HepG2 (cell line): ENCODE results near the gene CSNK1E. TPM values are rescaled to one million over a fixed set of nuclear protein-coding genes. Genes with fewer than 3 reads are reported as not detected.

Experiments used
- ATAC-seq: fragments of 200-7000 bp; cut with Tn5 transposase; 3 replicates; pipeline ENCODE4 v1.9.1; 2020; ENCODE audit warnings: mild to moderate bottlenecking, moderate library complexity
- BruUV-seq: library from RNA; stranded (reverse); fragments of 400-500 nt; replicated peaks from 2 replicates; lab custom pipeline; 2021; lab: Mats Ljungman, UMichigan
- CTCF ChIA-PET: fragments of 300-600 bp; formaldehyde crosslinking; extraction: SDS; loops from one replicate; lab custom pipeline; 2021; ENCODE audit warnings: low total read pairs, inconsistent platforms, low intra/inter-chr PET ratio; lab: Yijun Ruan, JAX
- POLR2A ChIA-PET: fragments of 350-600 bp; sonication (Branson Sonifier 250); formaldehyde crosslinking; loops from one replicate; lab custom pipeline; 2020; ENCODE audit warnings: antibody characterized with exemption, inconsistent platforms; lab: Yijun Ruan, JAX
- DNase-seq: peaks from one replicate; pipeline ENCODE4 v3.0.0-alpha.2; 2015; ENCODE audit warnings: low spot score
- FAIRE-seq: peaks from 3 replicates; lab custom pipeline; 2011; peaks lifted over from hg19 to GRCh38; lab: Jason Lieb, UNC
- H2AFZ ChIP-seq: one replicate; pipeline ENCODE4 v1.6.1; 2011; ENCODE audit warnings: low read length, inconsistent platforms
- H3K27ac ChIP-seq: fragments of 300-600 bp; 3 replicates; pipeline ENCODE4 v1.8.0; 2011; ENCODE audit warnings: mixed run types, mild to moderate bottlenecking, mixed read lengths, low read length, inconsistent platforms; ENCODE audit not compliant: insufficient read depth; ENCODE audit errors: extremely low read length
- H3K27me3 ChIP-seq, 2 experiments: fragments of 200-600 bp in 1 of 2; 2 replicates in 1 of 2; 3 replicates in 1 of 2; pipeline versions ENCODE4 v1.6.0 to v1.8.0; 2011; ENCODE audit warnings: low read length in 2 of 2, mild to moderate bottlenecking in 2 of 2, moderate library complexity in 2 of 2, inconsistent platforms in 1 of 2; ENCODE audit not compliant: insufficient read depth in 2 of 2, control insufficient read depth in 1 of 2
- H3K36me3 ChIP-seq, 2 experiments: fragments of 200-600 bp in 1 of 2; replicated peaks in 1 of 2; 2 replicates in 1 of 2; 3 replicates in 1 of 2; pipeline versions ENCODE4 v1.5.1 to v1.8.0; 2011; ENCODE audit warnings: low read length in 2 of 2, inconsistent platforms in 1 of 2; ENCODE audit not compliant: insufficient read depth in 2 of 2, control insufficient read depth in 1 of 2
- H3K4me1 ChIP-seq: 2 replicates; pipeline ENCODE4 v1.5.1; 2012; ENCODE audit warnings: low read length, inconsistent platforms; ENCODE audit not compliant: insufficient read depth
- H3K4me2 ChIP-seq: 2 replicates; pipeline ENCODE4 v1.6.0; 2011; ENCODE audit warnings: low read depth, low read length, inconsistent platforms
- H3K4me3 ChIP-seq, 3 experiments: fragments of 200-600 bp in 1 of 3; sonication (generic), shearing (Covaris generic) in 1 of 3; replicated peaks in 1 of 3; 2 replicates each; pipeline ENCODE4 v1.5.1; 2011 to 2016; ENCODE audit warnings: low read length in 3 of 3, inconsistent platforms in 2 of 3, low read depth in 2 of 3, mild to moderate bottlenecking in 2 of 3, control low read depth in 1 of 3, mixed read lengths in 1 of 3; ENCODE audit not compliant: insufficient read depth in 1 of 3
- H3K79me2 ChIP-seq: one replicate; pipeline ENCODE4 v1.6.1; 2011; ENCODE audit warnings: low read length, inconsistent platforms; ENCODE audit not compliant: insufficient read depth
- H3K9ac ChIP-seq: 2 replicates; pipeline ENCODE4 v1.6.0; 2011; ENCODE audit warnings: mild to moderate bottlenecking, low read depth, low read length, inconsistent platforms; ENCODE audit not compliant: insufficient read depth
- H3K9me3 ChIP-seq: 2 replicates; pipeline ENCODE4 v1.5.1; 2012; ENCODE audit warnings: mild to moderate bottlenecking, low read length
- H4K20me1 ChIP-seq: 2 replicates; pipeline ENCODE4 v1.6.0; 2011; ENCODE audit warnings: inconsistent platforms, mild to moderate bottlenecking, low read length, moderate library complexity; ENCODE audit not compliant: insufficient read depth
- BHLHE40 ChIP-seq: IDR thresholded peaks from 2 replicates; pipeline ENCODE4 v1.6.1; 2011; ENCODE audit warnings: low read length, improper control_type of control experiment
- CBX1 ChIP-seq: IDR thresholded peaks from one replicate; pipeline ENCODE4 v1.6.1; 2016; ENCODE audit warnings: antibody characterized with exemption, low read depth
- CENPT ChIP-seq: sonication (generic); formaldehyde crosslinking; IDR thresholded peaks from 2 replicates; pipeline ENCODE4 v1.8.0; 2022; ENCODE audit warnings: low read depth, mild to moderate bottlenecking, moderate library complexity, missing genetic modification reagents
- FOXA3 ChIP-seq: IDR thresholded peaks from 2 replicates; pipeline ENCODE4 v1.6.1; 2016; ENCODE audit warnings: missing genetic modification reagents, missing compliant biosample characterization
- NBN ChIP-seq: fragments of 450-650 bp; conservative IDR thresholded peaks from 2 replicates; pipeline ENCODE4 v1.6.1; 2017
- NCOA1 ChIP-seq: sonication (generic); formaldehyde crosslinking; IDR thresholded peaks from 2 replicates; pipeline ENCODE4 v1.9.0; 2021; ENCODE audit warnings: missing genetic modification reagents
- SMARCE1 ChIP-seq: fragments of 450-650 bp; IDR thresholded peaks from 2 replicates; pipeline ENCODE4 v1.6.1; 2017; ENCODE audit warnings: borderline replicate concordance
- STAT5B ChIP-seq: sonication (generic); formaldehyde crosslinking; IDR thresholded peaks from 2 replicates; pipeline ENCODE4 v1.4.0; 2020; ENCODE audit warnings: missing genetic modification reagents
- TCF7L2 ChIP-seq: IDR thresholded peaks from 2 replicates; pipeline ENCODE4 v1.6.1; 2011; ENCODE audit warnings: mild to moderate bottlenecking, low read depth, low read length, moderate library complexity
- THAP9 ChIP-seq: sonication (generic); formaldehyde crosslinking; IDR thresholded peaks from 2 replicates; pipeline ENCODE4; 2020; ENCODE audit warnings: missing genetic modification reagents, mild to moderate bottlenecking, borderline replicate concordance
- ZBTB33 ChIP-seq: sonication (generic); formaldehyde crosslinking; IDR thresholded peaks from 2 replicates; pipeline ENCODE4 v1.4.0; 2020; ENCODE audit warnings: missing genetic modification reagents
- WGBS: methylation state at CpG from one replicate; pipeline ENCODE4 v1.1.6; 2017; ENCODE audit warnings: low lambda C conversion rate; 5-methylcytosine and 5-hydroxymethylcytosine counted together
- in situ Hi-C: cut with HindIII; loops from 2 replicates; pipeline ENCODE4 v1.10.0; 2017; ENCODE audit warnings: low pct_unique_long_range_greater_than_20kb; ENCODE audit not compliant: extremely low pct_ligation_motif_present
- intact Hi-C: fragments of 100-400 bp; cut with micrococcal nuclease; formaldehyde crosslinking; loops from one replicate; pipeline ENCODE4 v1.10.0; 2022; ENCODE audit not compliant: unreplicated experiment
- polyA plus RNA-seq, 8 experiments: library from polyadenylated mRNA; depleted of rRNA in 3 of 8; stranded (reverse) in 7 of 8; unstranded in 1 of 8; fragments of >200 nt; fragmentation: Illumina TruSeq in 4 of 8; extraction: Trizol in 4 of 8; gene quantifications; 2 replicates each; pipeline versions ENCODE4 v1.2.1 to v1.2.3, GENCODE V29; 2011 to 2016; ENCODE audit warnings: low read depth in 4 of 8, missing spikeins in 1 of 8, mixed read lengths in 1 of 8; ENCODE audit not compliant: insufficient read depth in 1 of 8
- total RNA-seq, 5 experiments: library from RNA; depleted of rRNA; stranded (reverse); fragments of >200 nt; fragmentation: Illumina TruSeq; extraction: Trizol; gene quantifications; 2 replicates each; pipeline ENCODE4 v1.2.3, GENCODE V29; 2016; ENCODE audit warnings: low read depth in 1 of 5
- TF ChIP-seq, protein P1 (sequence below): IDR thresholded peaks from 2 replicates; pipeline ENCODE4 v1.4.0; 2020; ENCODE audit warnings: mild to moderate bottlenecking, missing genetic modification reagents

The CSNK1E gene
- total and polyA plus RNA-seq, 2 of the 13 experiments (the other 11 are each of a cell fraction or from before 2014, with no cell fraction given), result 34.7 to 129 TPM

- peak; percentile 5 for TF ChIP-seq CBX1
- no peak for TF ChIP-seq BHLHE40
- TF ChIP-seq NCOA1, result no peak
- no peak for TF ChIP-seq SMARCE1
- TF ChIP-seq CENPT (CRISPR knock-in tag), result no peak
- TF ChIP-seq, protein P1, sequence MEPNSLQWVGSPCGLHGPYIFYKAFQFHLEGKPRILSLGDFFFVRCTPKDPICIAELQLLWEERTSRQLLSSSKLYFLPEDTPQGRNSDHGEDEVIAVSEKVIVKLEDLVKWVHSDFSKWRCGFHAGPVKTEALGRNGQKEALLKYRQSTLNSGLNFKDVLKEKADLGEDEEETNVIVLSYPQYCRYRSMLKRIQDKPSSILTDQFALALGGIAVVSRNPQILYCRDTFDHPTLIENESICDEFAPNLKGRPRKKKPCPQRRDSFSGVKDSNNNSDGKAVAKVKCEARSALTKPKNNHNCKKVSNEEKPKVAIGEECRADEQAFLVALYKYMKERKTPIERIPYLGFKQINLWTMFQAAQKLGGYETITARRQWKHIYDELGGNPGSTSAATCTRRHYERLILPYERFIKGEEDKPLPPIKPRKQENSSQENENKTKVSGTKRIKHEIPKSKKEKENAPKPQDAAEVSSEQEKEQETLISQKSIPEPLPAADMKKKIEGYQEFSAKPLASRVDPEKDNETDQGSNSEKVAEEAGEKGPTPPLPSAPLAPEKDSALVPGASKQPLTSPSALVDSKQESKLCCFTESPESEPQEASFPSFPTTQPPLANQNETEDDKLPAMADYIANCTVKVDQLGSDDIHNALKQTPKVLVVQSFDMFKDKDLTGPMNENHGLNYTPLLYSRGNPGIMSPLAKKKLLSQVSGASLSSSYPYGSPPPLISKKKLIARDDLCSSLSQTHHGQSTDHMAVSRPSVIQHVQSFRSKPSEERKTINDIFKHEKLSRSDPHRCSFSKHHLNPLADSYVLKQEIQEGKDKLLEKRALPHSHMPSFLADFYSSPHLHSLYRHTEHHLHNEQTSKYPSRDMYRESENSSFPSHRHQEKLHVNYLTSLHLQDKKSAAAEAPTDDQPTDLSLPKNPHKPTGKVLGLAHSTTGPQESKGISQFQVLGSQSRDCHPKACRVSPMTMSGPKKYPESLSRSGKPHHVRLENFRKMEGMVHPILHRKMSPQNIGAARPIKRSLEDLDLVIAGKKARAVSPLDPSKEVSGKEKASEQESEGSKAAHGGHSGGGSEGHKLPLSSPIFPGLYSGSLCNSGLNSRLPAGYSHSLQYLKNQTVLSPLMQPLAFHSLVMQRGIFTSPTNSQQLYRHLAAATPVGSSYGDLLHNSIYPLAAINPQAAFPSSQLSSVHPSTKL, result no peak
- TF ChIP-seq NBN, result no peak
- TF ChIP-seq STAT5B, result no peak
Measured at GRCh38 chr22:38284042-38284402, 33.2 kb downstream of the CSNK1E start (continued).

DNA sequence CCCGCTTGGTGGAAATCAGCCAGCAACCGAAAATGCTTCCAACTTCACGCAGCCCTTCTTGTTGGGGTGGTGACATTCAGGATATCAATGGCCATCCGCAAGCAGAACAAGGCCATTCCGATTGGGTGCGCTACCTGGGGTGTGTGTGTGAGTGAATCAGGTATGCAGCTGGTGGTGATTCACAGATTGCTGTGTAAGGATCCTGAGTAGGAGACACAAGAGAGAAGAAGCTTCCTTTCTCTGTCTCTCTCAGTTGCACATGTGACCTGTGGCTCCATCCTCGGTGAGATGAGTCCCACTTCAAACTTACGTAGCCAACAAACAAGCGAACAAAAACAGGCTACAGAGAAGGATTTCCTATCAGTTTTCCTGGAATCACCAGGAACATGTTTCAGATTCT, 34.8 kb downstream of the CSNK1E start:
- ChIA-PET CTCF (no interaction called here), POLR2A (interaction anchor here (1.1 to 1.8 kb wide), 5 partner anchors 8 to 173 kb away, joined by 3 to 10 read pairs (median 4); partner anchors contain the start of gene BAIAP2L2)
- in situ Hi-C loops, result no loop called here
- peak overlapping the region in 2 of 3 experiments; percentile 12 to 46; a peak in 2 of 6 replicates for H3K4me3 ChIP-seq
- H3K9me3 ChIP-seq, result no peaks in the 10 kb centered on the region
- intact Hi-C loops, result no loop called here
- no peaks in the 10 kb centered on the region for H3K79me2 ChIP-seq
- no peaks in the 10 kb centered on the region for H3K36me3 ChIP-seq
- H2AFZ ChIP-seq, result no peak overlapping the region
- peaks cover 54% of the 10 kb centered on the region for H3K4me1 ChIP-seq
- H3K4me2 ChIP-seq, result peak overlapping the region; percentile 73
- H3K9ac ChIP-seq, result peak overlapping the region; percentile 47
- ATAC-seq (no peak), FAIRE-seq (no peak), DNase-seq (no peak)
- no peaks in the 10 kb centered on the region for H4K20me1 ChIP-seq
- H3K27ac ChIP-seq, result peak overlapping the region; percentile 79
- 33% methylated on average over 7 of the region's 9 CpGs for WGBS
- no TSS peak for BruUV-seq
- H3K27me3 ChIP-seq, result no peaks in the 10 kb centered on the region
- TF ChIP-seq ZBTB33 (CRISPR knock-in tag) (peak; percentile 81), TCF7L2 (no peak), THAP9 (CRISPR knock-in tag) (0 out of 2 replicates have a peak, but pooled peaks have one; percentile 8), BHLHE40 (0 out of 2 replicates have a peak, but pooled peaks have one; percentile 19), FOXA3 (0 out of 2 replicates have a peak, but pooled peaks have one; percentile 8), SMARCE1 (no peak)
